ENCODE results near the gene IFNE. TPM values are rescaled to one million over a fixed set of nuclear protein-coding genes. Genes with fewer than 3 reads are reported as not detected.

IFNE gene
- total RNA-seq, 1 donor from 2014 or later, result not detected

DNA sequence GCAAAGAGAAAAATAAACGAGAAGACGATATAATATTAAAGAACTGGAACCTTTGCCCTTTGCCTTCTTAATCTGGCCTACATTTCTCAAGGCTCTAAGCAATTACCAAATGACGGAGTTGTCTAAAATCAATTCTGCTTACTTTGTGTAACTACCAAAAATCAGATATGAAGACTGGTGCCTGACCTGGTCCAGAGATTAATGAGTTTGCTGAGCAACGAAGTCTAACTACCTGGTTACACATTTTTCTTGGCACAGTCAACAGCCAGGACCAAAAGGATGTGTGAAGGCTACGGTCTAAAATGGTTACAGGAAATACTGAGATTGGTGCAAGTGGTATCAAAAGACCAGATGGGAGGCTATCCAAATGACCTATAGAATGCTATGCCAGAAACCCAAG lies 17.8 kb upstream of the IFNE start:
- Mint-ChIP-seq H3K36me3 (ENCODE audit: unreplicated experiment) (no peaks in the 10 kb centered on the region), H3K4me3 (ENCODE audit: unreplicated experiment) (no peak overlapping the region), H3K9me3 (ENCODE audit: unreplicated experiment) (no peaks in the 10 kb centered on the region), H3K4me1 (ENCODE audit: unreplicated experiment) (peaks cover 8% of the 10 kb centered on the region), H3K27ac (ENCODE audit: unreplicated experiment) (no peak overlapping the region), H3K27me3 (ENCODE audit: unreplicated experiment) (no peaks in the 10 kb centered on the region)
- TF ChIP-seq, protein P1, sequence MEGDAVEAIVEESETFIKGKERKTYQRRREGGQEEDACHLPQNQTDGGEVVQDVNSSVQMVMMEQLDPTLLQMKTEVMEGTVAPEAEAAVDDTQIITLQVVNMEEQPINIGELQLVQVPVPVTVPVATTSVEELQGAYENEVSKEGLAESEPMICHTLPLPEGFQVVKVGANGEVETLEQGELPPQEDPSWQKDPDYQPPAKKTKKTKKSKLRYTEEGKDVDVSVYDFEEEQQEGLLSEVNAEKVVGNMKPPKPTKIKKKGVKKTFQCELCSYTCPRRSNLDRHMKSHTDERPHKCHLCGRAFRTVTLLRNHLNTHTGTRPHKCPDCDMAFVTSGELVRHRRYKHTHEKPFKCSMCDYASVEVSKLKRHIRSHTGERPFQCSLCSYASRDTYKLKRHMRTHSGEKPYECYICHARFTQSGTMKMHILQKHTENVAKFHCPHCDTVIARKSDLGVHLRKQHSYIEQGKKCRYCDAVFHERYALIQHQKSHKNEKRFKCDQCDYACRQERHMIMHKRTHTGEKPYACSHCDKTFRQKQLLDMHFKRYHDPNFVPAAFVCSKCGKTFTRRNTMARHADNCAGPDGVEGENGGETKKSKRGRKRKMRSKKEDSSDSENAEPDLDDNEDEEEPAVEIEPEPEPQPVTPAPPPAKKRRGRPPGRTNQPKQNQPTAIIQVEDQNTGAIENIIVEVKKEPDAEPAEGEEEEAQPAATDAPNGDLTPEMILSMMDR (IDR thresholded peaks at IDR 0.05), result no peak
- no peak for DNase-seq (ENCODE audit: extremely low spot score, unreplicated experiment)

DNA sequence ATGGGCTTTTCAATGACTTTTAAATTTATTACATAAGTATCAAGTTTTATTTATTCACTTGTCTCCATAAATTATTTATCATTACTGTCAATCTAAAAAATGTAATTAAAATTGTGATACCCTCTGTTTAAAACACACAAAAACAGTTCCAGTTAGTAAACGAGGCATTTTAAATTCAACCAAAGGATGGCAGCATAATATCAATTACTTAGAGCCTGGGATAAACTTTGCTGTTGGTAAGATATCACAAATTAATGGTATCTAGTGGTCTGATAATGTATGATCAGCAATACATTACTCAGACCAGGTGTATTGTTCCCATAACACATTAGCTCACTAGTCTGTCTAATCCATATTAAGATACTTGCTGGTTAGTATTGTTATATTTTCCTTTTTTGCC lies 9.6 kb upstream of the IFNE start:
- Mint-ChIP-seq H3K27me3 (ENCODE audit: unreplicated experiment) (peaks cover 5% of the 10 kb centered on the region), H3K27ac (ENCODE audit: unreplicated experiment) (no peak overlapping the region), H3K4me1 (ENCODE audit: unreplicated experiment) (no peaks in the 10 kb centered on the region), H3K4me3 (ENCODE audit: unreplicated experiment) (no peak overlapping the region), H3K36me3 (ENCODE audit: unreplicated experiment) (no peaks in the 10 kb centered on the region), H3K9me3 (ENCODE audit: unreplicated experiment) (no peaks in the 10 kb centered on the region)
- TF ChIP-seq, protein P1 (IDR thresholded peaks at IDR 0.05), result peak; percentile 58
- DNase-seq (ENCODE audit: extremely low spot score, unreplicated experiment), result no peak

DNA sequence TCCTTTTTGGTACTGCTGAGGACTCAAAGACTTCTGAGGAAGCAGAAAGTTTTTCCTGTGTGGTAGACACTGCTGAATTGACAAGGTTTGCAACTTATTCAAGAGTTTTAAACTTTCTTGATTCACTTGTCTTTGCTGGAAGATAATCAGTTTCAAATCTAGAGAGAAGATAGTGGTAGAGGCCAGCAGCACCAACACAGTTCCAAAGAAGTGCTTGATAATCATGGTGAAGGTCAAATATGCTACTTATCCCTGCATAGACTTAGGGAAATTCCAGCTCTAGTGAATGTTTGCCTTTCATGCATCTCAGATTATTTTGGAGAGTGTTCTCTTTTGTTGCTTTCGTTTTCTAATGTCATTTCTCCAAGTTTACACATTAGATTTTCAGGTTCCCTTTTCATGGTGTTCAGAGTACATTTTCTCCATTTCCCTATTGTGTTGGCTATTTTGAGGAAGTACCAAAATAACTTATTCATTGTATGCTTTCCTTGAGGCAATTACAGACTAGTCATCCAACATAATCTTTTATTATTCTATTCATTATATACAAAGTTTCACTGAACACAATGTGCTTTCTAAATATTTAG lies 550 bp downstream of the IFNE start:
- no peaks in the 10 kb centered on the region for H3K4me1 Mint-ChIP-seq (ENCODE audit: unreplicated experiment)
- peaks cover 5% of the 10 kb centered on the region for H3K9me3 Mint-ChIP-seq (ENCODE audit: unreplicated experiment)
- H3K36me3 Mint-ChIP-seq (ENCODE audit: unreplicated experiment), result no peaks in the 10 kb centered on the region
- TF ChIP-seq, protein P1 (IDR thresholded peaks at IDR 0.05), result no peak
- H3K4me3 Mint-ChIP-seq (ENCODE audit: unreplicated experiment), result no peak overlapping the region
- H3K27ac Mint-ChIP-seq (ENCODE audit: unreplicated experiment), result no peak overlapping the region
- peaks cover 20% of the 10 kb centered on the region for H3K27me3 Mint-ChIP-seq (ENCODE audit: unreplicated experiment)
- DNase-seq (ENCODE audit: extremely low spot score, unreplicated experiment), result no peak

DNA sequence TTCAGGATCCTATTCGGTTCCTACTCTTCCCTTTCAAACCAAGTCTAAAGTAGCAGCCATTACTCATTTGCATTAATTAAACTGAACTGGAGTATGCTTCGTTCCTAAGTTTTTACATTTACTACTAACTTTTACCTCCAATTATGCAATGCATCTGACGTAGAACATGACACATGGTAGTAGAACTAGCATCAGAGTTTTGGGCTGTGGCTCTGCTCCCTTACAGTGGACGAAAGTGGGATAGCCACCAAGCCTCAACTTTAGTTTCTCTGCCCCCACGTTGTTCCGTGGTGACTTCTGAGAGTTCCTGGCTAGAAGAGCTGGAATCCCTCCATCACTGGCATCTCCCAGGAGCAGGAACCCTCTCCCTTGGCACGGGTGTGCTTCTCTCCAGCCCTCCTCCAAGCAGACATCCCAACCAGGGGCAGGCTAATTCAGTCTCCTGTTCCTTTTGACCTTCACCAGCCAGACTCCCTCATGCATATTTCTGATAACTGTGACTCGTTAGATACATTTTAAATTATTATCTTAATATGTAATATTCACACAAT lies 2.9 kb downstream of the IFNE start:
- Mint-ChIP-seq H3K9me3 (ENCODE audit: unreplicated experiment) (no peaks in the 10 kb centered on the region), H3K27ac (ENCODE audit: unreplicated experiment) (no peak overlapping the region), H3K4me1 (ENCODE audit: unreplicated experiment) (no peaks in the 10 kb centered on the region), H3K4me3 (ENCODE audit: unreplicated experiment) (no peak overlapping the region), H3K36me3 (ENCODE audit: unreplicated experiment) (no peaks in the 10 kb centered on the region), H3K27me3 (ENCODE audit: unreplicated experiment) (peaks cover 14% of the 10 kb centered on the region)
- DNase-seq (ENCODE audit: extremely low spot score, unreplicated experiment), result no peak
- TF ChIP-seq, protein P1 (IDR thresholded peaks at IDR 0.05), result no peak

DNA sequence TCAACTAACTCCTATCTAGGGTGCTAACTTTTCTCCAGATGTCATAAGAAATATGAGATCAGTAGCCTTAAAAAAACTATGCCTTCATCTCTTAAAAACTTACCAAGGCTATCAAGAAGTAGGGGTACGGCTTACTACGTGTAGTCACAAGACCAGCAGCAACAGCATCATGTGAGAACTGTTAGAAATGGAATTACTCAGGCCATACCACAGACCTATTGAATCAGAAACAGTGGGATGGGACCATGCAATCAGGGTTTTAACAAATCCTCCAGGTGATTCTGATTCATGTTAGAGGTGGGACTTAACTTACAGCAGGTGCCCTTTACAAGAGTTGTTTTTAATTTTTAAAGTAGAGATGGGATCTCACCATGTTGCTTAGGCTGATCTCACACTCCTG lies 4.6 kb downstream of the IFNE start:
- Mint-ChIP-seq H3K4me3 (ENCODE audit: unreplicated experiment) (no peak overlapping the region), H3K9me3 (ENCODE audit: unreplicated experiment) (no peaks in the 10 kb centered on the region), H3K27ac (ENCODE audit: unreplicated experiment) (no peak overlapping the region), H3K36me3 (ENCODE audit: unreplicated experiment) (no peaks in the 10 kb centered on the region), H3K4me1 (ENCODE audit: unreplicated experiment) (no peaks in the 10 kb centered on the region), H3K27me3 (ENCODE audit: unreplicated experiment) (peaks cover 6% of the 10 kb centered on the region)
- no peak for DNase-seq (ENCODE audit: extremely low spot score, unreplicated experiment)
- TF ChIP-seq, protein P1 (IDR thresholded peaks at IDR 0.05), result no peak
